GM19043 (cell line): ENCODE data around the gene NF1.
"Not testable (repeated sequence)": the region's sequence is repeated elsewhere in the genome, so short reads cannot be mapped to it uniquely, and the experiment has no call there.

Experiments
- ATAC-seq: cut with Tn5 transposase; IDR thresholded peaks from one replicate; pipeline ENCODE4 v1.9.1; 2021; ENCODE audit warnings: low read depth; ENCODE audit not compliant: unreplicated experiment

NF1 gene

DNA sequence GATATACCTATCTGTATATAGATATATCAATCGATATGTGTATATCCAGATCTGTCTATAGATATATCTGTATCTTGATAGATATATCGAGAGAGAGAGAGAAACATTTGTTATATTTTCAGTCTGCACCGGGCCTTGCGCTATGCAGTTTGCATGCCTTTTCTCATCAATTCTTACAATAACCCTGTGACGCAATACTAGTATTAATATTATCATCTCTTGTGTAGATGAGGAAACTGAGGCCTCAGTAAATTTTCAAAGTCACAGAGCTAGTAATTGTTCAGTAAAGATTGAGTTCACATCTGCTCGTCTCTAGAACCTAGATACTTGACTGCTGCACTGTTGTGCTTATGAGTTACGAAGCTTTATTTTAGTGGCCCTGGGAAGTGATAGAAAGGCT, 77.6 kb downstream of the NF1 start:
- no peak for ATAC-seq

DNA sequence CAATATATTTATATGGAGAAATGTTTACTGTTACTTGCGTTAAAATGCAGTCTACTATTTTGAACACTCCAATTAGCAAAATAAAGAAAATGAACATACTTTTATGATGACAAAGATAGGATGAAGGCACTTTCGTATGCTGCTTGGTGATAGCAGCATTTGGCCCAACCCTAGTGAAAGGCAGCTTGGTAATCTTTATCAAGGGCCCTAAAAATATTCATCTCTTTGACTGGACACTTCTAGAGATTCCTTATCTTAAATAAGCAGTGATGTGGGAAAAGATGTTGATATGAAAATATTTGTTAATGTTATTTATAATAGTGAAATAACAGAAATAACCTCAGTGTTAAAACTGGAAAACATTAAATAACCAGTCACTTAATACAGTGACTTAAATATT, 79.4 kb downstream of the NF1 start:
- no peak for ATAC-seq

DNA sequence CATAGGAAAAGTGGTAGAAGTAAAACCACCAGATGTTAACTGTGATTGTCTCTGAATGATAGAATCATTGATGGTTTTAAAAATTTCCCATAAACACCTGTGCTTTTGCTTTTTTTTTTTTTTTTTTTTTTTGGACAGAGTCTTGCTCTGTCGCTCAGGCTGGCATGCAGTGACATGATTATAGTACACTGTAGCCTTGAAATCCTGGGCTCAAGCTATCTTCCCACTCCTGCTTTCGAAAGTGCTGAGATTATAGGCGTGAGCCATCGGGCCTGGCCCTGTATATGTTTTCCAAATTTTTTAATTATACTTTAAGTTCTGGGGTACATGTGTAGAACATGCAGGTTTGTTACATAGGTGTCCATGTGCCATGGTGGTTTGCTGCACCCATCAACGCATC, 80.5 kb downstream of the NF1 start:
- ATAC-seq, result no peak

DNA sequence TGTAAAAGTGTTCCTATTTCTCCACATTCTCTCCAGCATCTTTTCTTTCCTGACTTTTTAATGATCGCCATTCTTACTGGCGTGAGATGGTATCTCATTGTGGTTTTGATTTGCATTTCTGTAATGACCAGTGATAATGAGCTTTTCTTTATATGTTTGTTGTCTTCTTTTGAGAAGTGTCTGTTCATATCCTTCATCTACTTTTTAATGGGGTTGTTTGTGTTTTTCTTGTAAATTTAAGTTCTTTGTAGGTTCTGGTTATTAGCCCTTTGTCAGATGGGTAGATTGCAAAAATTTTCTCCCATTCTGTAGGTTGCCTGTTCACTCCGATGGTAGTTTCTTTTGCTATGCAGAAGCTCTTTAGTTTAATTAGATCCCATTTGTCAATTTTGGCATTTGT, 81.4 kb downstream of the NF1 start:
- not testable (repeated sequence) for ATAC-seq

DNA sequence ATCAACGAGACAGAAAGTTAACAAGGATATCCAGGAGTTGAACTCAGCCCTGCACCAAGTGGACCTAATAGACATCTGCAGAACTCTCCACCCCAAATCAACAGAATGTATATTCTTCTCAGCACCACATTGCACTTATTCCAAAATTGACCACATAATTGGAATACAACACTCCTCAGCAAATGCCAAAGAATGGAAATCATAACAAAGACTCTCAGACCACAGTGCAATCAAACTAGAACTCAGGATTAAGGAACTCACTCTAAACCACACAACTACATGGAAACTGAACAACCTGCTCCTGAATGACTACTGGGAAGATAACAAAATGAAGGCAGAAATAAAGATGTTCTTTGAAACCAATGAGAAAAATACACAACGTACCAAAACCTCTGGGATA, 84.2 kb downstream of the NF1 start:
- ATAC-seq, result not testable (repeated sequence)

DNA sequence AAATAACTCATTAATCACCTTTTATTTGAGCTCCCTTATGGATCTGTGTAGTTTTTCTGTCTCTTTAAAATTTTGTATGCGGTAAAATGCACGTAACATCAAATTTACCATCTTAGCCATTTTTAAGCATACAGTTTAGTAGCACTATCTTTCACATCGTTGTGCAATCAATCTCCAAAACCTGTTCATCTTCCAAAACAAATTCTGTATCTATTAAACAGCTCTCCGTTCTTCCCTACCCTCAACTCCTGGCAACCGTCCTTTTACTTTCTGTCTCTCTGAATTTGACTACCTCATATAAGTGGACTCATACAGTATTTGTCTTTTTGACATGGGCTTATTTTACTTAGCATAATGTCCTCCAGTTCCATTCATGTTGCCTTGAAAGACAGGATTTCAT, 100.5 kb downstream of the NF1 start:
- no peak for ATAC-seq

DNA sequence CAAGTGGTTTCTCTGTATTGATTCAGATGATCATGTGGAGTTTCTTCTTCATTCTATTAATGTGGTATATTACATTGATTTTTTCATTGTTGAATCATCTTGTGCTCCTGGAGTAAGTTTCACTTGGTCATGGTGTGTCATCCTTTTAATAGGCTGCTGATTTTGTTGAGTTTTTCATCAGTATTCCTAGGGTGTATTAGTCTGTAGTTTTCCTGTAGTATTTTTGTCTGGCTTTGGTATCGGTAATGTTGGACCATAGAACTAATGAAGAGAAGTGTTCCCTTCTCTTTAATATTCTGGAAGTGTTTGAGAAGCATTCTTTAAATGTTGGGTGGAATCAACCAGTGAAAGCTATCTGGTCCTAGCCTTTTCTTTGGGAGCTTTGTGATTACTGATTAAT, 103.2 kb downstream of the NF1 start:
- ATAC-seq, result no peak

DNA sequence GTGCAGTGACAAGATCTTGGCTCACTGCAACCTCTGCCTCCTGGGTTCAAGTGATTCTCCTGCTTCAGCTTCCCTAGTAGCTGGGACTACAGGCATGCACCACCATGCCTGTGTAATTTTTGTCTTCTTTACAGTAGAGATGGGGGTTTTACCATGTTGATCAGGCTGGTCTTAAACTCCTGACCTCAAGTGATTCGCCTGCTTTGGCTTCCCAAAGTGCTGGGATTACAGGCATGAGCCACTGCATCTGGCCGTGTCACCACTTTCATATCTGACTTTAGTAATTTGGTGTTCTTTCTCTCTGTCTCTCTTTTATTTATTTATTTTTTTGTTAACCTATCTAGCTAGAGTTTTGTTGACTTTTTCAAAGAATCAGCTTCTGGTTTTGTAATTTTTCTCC, 103.9 kb downstream of the NF1 start:
- ATAC-seq, result not testable (repeated sequence)

DNA sequence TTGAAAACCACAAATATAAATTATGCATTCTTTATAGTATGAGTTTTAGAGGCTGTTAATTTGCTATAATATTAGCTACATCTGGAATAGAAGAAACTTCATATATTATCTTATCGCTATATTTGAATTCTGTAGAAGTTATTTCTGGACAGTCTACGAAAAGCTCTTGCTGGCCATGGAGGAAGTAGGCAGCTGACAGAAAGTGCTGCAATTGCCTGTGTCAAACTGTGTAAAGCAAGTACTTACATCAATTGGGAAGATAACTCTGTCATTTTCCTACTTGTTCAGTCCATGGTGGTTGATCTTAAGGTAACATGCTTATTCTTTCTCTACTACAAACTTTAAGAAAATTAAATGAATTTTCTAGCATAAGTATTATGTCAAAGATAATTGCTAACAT, 105.5 kb downstream of the NF1 start:
- ATAC-seq, result no peak

DNA sequence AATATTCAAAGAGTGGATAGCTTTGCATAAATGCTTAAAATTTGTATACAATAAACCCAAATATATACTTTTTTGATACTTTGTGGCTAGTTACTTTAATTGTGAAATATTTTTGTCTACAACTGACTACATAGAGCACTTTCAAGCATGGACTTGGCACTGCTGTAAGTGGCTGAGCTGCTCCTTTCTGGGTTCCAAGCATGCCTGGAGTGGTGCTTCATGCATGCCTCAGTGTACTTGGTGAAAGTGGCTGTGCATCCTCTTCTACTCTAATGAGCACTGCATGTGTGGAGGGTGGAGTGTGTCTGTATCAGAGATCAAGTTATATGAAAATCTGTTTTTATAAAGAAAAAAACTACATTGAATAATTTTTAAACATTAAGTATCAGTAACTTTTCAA, 108.2 kb downstream of the NF1 start:
- no peak for ATAC-seq

DNA sequence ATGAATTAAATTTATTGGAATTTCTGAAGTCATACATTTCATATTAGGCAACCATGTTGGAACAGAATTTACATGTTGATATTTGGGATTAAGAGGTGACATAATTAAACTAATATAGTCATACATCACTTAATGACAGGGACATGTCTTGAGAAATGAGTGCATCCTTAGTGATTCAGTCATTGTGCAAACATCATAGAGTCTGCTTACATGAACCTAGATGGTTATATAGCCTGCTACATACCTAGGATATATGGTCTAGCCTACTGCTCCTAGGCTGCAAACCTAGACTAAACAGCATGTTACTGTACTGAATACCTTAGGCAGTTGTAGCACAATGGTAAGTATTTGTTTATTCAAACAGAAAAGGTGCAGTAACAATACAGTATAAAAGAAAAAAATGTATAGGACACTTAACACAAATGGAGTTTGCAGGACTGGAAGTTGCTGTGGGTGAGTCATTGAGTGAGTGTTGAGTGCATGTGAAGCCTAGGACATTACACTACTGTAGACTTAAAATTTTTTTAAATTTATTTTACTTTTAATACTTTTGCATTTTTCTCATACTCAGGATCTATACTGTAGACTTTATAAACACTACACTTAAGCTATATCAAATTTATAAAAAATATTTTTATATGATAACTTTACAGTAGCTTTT, 116.7 kb downstream of the NF1 start:
- ATAC-seq, result no peak

DNA sequence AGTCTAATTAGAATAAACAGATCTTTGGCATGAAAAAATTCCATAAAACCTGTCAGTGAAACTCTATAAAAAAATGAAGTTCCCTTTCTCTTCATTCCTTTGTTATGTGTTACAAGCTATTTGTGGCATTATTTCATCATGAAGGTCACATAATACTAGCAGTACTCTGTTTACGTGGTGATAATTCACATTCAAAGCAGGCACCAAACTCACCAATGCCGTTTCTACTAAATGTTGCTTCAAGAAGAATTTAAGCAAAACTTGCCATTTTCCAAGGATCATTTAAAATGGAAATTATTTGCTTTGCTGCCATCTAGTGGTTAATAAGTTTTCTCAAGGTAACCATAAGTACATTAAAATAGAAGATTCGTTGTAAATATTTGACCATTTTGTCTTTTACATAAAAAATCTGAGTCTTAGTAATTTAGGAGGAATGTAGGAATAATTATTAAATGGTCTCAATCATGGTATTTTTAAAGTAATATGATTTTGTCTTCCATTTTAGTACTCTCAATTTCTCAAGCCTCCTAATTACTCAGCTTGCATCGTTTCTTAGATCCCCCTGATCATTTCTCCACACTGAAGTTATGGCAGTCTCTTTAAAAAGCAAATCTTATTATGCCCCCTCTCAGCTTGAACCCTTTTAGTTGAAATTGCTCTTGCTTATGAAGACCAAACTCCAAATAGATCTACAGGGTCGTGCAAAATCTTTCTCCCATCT, 121.4 kb downstream of the NF1 start:
- ATAC-seq, result no peak

DNA sequence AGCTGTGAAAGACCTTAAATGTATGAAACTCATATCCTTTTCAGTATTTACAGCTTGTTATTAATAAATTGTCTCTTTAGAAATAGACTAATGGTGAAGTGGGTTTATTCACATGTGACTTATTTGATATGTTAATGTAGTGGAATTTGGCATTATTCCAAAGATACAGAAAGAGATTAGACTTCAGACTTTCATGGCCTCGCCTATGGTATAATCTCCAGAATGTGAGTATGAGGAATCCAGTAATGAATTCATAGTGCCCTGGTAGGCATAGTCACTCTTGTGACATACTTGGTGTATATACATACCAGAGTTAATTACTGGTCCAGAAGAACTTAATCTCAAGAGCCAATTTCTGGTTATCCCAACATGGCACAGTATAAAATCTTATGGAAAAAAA, 129.6 kb downstream of the NF1 start:
- ATAC-seq, result no peak

DNA sequence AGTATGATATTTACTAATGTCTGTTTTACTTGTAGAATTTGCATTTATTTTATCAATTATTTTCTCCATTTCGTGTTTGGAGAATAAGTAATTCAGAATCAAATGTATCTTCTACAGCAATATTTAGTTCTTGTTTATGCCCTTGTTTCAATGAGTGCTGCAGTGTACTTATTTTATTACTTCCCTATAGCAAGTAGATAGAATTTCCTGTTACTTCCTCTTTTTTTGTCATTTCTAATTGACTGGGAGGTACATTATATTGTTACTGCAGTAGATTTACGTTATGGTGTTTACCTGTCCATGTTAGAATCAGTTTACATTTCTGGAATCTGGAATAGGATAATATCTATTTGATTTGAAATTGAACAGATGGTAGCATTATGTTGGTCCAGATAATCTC, 131.1 kb downstream of the NF1 start:
- ATAC-seq, result no peak

DNA sequence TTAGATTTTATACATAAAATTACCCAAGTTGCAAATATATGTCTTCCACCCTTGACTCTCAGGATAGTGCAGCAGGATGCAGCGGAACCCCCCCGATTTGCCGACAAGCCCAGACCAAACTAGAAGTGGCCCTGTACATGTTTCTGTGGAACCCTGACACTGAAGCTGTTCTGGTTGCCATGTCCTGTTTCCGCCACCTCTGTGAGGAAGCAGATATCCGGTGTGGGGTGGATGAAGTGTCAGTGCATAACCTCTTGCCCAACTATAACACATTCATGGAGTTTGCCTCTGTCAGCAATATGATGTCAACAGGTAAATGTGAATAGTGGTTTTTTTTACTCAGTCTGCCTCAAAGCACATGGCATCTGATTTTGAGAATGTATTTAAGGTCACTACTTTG, 131.6 kb downstream of the NF1 start:
- no peak for ATAC-seq

DNA sequence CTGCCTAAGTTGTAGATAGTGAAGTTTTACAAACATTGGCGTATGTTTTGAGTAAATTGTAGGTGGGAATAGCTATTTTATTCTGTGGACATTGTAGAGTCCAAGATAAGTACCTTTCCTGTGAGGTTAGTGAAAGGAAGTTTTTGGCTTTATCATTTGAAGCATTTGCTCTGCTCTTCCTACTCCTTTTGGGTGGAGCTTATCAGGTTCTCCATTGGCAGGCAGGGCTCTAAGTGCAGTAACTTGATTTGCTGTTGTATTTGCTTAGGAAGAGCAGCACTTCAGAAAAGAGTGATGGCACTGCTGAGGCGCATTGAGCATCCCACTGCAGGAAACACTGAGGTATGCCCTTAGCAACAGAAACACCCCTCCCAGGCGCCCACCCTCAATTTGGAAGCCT, 132.2 kb downstream of the NF1 start:
- ATAC-seq, result no peak

DNA sequence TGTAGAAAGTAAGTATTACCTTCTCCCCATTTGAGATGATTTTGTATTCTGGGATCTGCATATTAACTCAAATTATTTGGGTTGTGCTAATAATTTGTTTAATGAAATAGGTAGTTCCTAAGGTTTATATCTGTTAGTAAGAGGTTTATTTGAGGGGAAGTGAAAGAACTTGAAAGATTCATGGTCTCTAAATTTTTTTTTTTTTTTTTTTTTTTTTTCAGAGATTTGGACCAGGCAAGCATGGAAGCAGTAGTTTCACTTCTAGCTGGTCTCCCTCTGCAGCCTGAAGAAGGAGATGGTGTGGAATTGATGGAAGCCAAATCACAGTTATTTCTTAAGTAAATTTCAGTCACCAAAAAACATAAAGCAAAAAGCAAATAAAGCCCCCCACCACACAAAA, 137.1 kb downstream of the NF1 start:
- no peak for ATAC-seq

DNA sequence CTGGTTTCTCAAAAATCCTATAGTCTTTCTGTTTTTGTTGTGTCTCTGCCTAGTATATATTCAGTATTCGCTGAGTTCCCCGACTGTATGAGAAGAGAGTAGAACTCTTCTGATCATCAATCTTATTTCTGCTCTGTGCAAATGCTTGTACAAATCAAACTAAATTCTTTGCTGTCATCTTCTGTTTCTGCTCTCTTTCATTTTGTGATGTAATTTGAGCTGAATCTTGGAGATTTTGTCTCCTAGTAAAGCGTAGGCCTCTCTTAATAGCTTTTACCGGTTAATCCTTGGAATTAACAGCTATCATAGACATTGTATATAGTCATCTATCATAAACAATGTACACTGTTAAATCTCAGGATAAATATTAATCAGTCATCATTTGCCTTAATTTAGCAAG, 140.3 kb downstream of the NF1 start:
- no peak for ATAC-seq

DNA sequence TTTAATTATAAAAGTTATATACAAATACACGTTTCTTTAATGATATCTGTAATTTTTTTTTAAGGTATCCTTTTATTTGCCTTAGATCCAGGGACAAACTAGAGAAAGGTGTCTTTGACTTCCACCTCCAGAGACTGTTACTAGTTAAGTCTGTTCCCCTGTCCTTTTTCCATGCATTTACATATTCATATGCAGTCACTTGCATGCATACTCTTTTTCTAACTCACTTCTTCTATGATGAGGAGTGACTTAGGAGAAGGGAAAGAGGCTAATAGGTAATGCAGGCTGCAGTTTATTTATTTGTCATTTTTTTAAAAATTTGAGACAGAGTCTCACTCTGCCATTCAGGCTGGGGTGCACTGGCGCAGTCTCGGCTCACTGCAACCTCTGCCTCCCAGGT, 141.4 kb downstream of the NF1 start:
- no peak for ATAC-seq

DNA sequence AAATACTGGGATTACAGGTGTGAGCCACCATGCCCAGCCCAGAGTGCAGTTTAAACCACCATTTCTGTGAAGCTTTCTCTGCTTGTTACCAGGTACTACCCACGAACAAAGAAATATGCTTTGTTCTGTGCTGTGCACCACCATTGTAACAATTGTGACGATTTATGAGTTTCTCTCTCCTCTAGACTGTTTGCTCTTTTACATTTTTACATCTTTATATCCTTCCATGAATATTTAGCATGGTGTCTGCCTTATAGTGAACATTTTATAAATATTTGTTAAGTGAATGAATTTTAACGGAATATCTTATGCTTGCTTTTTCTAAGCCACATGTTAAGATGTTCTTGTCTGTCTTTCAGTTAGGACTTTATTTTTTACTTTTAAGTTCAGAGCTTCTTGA, 141.9 kb downstream of the NF1 start:
- ATAC-seq, result no peak

DNA sequence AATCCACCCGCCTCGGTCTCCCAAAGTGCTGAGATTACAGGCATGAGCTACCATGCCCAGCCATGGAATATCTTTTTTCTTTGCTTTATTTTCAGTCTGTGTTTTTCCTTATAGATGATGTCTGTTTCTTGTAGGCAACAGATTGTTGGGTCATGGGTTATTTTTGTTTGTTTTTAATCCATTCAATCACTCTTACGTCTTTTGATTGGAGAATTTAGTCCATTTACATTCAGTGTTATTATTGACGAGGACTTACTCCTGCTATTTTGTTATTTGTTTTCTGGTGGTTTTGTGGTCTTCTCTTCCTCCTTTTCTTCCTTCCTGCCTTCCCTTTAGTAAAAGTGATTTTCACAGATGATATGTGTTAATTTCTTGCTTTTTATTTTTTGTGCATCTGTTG, 146.3 kb downstream of the NF1 start:
- ATAC-seq, result no peak

DNA sequence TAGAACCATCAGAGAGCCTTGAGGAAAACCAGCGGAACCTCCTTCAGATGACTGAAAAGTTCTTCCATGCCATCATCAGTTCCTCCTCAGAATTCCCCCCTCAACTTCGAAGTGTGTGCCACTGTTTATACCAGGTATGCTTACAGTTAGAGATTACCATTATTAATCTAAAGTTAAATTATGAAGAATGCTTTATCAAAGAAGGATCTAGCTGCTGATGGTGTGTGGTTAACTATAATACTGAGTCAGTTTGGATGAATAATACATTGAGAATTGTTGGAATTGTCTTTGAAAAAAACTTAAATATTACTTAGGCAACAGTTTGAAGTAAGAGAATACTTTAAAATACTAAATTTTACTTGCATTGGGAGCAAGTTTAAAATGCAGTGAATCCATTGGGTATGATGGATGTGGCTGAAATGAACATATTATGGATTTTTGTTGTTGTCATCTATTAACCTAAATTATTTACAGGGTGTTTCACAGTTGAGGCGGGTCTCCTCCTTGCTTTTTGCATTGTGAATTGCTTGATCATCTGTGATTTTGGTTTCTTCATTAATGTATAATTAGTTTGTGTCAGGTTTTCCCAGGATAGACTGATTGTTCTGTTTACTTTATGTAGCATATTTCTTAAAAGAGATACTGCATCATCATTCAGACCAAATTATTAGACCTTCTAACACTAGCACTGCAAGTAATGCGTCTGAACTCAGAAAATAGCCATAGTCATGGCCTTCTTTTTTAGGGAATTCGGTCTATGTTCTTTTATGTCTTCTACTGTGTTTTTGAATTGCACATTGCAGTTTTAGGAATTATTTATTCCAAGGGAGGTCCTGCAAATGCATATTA, 154.4 kb downstream of the NF1 start:
- no peak for ATAC-seq
